Peyer's patch (tissue), 4 donors: Measurements from ENCODE around the gene GRPEL1. TPM values are rescaled to one million over a fixed set of nuclear protein-coding genes. Genes with fewer than 3 reads are reported as not detected.

Experiments
- DNase-seq, 3 donors: peaks; one replicate each; pipeline ENCODE4 v3.0.0-alpha.2; 2017 to 2019
- H3K27ac ChIP-seq, 4 donors: fragments of 200-600 bp; sonication (generic); one replicate each; pipeline ENCODE4 v1.5.1; 2016 to 2019
- H3K27me3 ChIP-seq, 2 donors: fragments of 200-600 bp; sonication (generic); one replicate each; pipeline ENCODE4 v1.5.1; 2019
- H3K36me3 ChIP-seq, 3 donors: fragments of 200-600 bp; sonication (generic); one replicate each; pipeline ENCODE4 v1.5.1; 2016 to 2019
- H3K4me1 ChIP-seq, 4 donors: fragments of 200-600 bp; sonication (generic); one replicate each; pipeline ENCODE4 v1.5.1; 2016 to 2019
- H3K4me3 ChIP-seq, 4 donors: fragments of 200-600 bp; sonication (generic); 1 replicate in 3 of 4; 2 replicates in 1 of 4; pipeline ENCODE4 v1.5.1; 2016 to 2019; ENCODE audit warnings: mild to moderate bottlenecking in 1 of 4
- H3K9me3 ChIP-seq, 4 donors: fragments of 200-600 bp; sonication (generic); one replicate each; pipeline ENCODE4 v1.5.1; 2016 to 2019; ENCODE audit warnings: mild to moderate bottlenecking in 1 of 4
- CTCF ChIP-seq, 6 experiments: fragments of 450-650 bp in 4 of 6; fragments of 200-600 bp in 2 of 6; sonication (generic) in 1 of 6; IDR thresholded peaks; one replicate each; pipeline ENCODE4 v1.5.1; 2017 to 2019; ENCODE audit warnings: antibody characterized with exemption in 6 of 6, mild to moderate bottlenecking in 3 of 6, moderate library complexity in 1 of 6
- POLR2A ChIP-seq, 2 donors: fragments of 450-650 bp; IDR thresholded peaks; one replicate each; pipeline ENCODE4 v1.5.1; 2017; ENCODE audit warnings: antibody characterized with exemption in 2 of 2, mild to moderate bottlenecking in 2 of 2, moderate library complexity in 2 of 2
- total RNA-seq, 4 donors: library from RNA; depleted of rRNA; stranded (reverse); fragments of >200 nt; gene quantifications; one replicate each; pipeline ENCODE4 v1.1.0, GENCODE V29; 2016

GRPEL1 gene
- total RNA-seq, 4 donors from 2014 or later = 13.2 to 35.4 (median 17.8) TPM

- Histone ChIP-seq H3K36me3 (peaks cover 0 to 82% (median 0%) of the 10 kb centered on the region in 3 donors), H3K9me3 (no peaks in the 10 kb centered on the region), H3K27ac (no peak overlapping the region), H3K4me3 (no peak overlapping the region), H3K27me3 (no peaks in the 10 kb centered on the region), H3K4me1 (no peaks in the 10 kb centered on the region)
- no peak for DNase-seq
- TF ChIP-seq POLR2A (IDR thresholded peaks at IDR 0.05) (no peak), CTCF (IDR thresholded peaks at IDR 0.05) (no peak)
Observed at GRCh38 chr4:7029212-7029611, 38.7 kb downstream of the GRPEL1 start.

GRCh38 chr4:7027913-7028312 is 40.0 kb downstream of the GRPEL1 start:
- no peaks in the 10 kb centered on the region for H3K4me1 ChIP-seq
- no peaks in the 10 kb centered on the region for H3K9me3 ChIP-seq
- no peak overlapping the region for H3K4me3 ChIP-seq
- H3K27me3 ChIP-seq = no peaks in the 10 kb centered on the region
- DNase-seq = no peak
- H3K36me3 ChIP-seq = peaks cover 0 to 95% (median 0%) of the 10 kb centered on the region in 3 donors
- no peak overlapping the region for H3K27ac ChIP-seq
- TF ChIP-seq POLR2A (IDR thresholded peaks at IDR 0.05) (no peak), CTCF (IDR thresholded peaks at IDR 0.05) (no peak)

- Histone ChIP-seq H3K4me3 (no peak overlapping the region), H3K9me3 (no peaks in the 10 kb centered on the region), H3K4me1 (no peaks in the 10 kb centered on the region), H3K27ac (no peak overlapping the region), H3K27me3 (no peaks in the 10 kb centered on the region), H3K36me3 (peaks cover 0 to 97% (median 0%) of the 10 kb centered on the region in 3 donors)
- DNase-seq = no peak
- TF ChIP-seq CTCF (IDR thresholded peaks at IDR 0.05) = no peak
- no peak for TF ChIP-seq POLR2A (IDR thresholded peaks at IDR 0.05)
Observed at GRCh38 chr4:7027284-7027683, 40.6 kb downstream of the GRPEL1 start.

GRCh38 chr4:7026107-7026506 is 41.8 kb downstream of the GRPEL1 start:
- no peak for DNase-seq
- Histone ChIP-seq H3K4me3 (no peak overlapping the region), H3K27ac (no peak overlapping the region), H3K36me3 (peaks cover 0 to 97% (median 0%) of the 10 kb centered on the region in 3 donors), H3K4me1 (no peaks in the 10 kb centered on the region), H3K27me3 (no peaks in the 10 kb centered on the region), H3K9me3 (no peaks in the 10 kb centered on the region)
- TF ChIP-seq POLR2A (IDR thresholded peaks at IDR 0.05) (no peak), CTCF (IDR thresholded peaks at IDR 0.05) (no peak)

- no peak for TF ChIP-seq CTCF (IDR thresholded peaks at IDR 0.05)
- TF ChIP-seq POLR2A (IDR thresholded peaks at IDR 0.05) = no peak
- DNase-seq = no peak
- Histone ChIP-seq H3K4me3 (no peak overlapping the region), H3K27ac (no peak overlapping the region), H3K36me3 (peaks cover 0 to 97% (median 0%) of the 10 kb centered on the region in 3 donors), H3K27me3 (no peaks in the 10 kb centered on the region), H3K9me3 (no peaks in the 10 kb centered on the region), H3K4me1 (no peaks in the 10 kb centered on the region)
Observed at GRCh38 chr4:7025040-7025602, 42.7 kb downstream of the GRPEL1 start.
